Measurements from ENCODE around the gene RNF39. TPM values are rescaled to one million over a fixed set of nuclear protein-coding genes. Genes with fewer than 3 reads are reported as not detected.

RNF39 gene
- total and polyA plus RNA-seq, 2 of the 4 experiments (the other 2 are of a cell fraction), result not detected

GRCh38 chr6:30043744-30044143, 31.8 kb downstream of the RNF39 start:
- Histone ChIP-seq H3K9ac (ENCODE audit: low read depth, low read length) (no peak overlapping the region), H2AFZ (replicated peaks; ENCODE audit: low read length, poor library complexity) (no peak overlapping the region), H3K27ac (ENCODE audit: insufficient read depth, low read length) (no peak overlapping the region), H3K27me3 (ENCODE audit: control insufficient read depth, insufficient read depth, low read length) (no peaks in the 10 kb centered on the region), H2AK9ac (replicated peaks; ENCODE audit: low read depth, low read length, poor library complexity) (no peak overlapping the region), H3K9me1 (ENCODE audit: insufficient read depth, low read length) (peaks cover 8% of the 10 kb centered on the region), H2BK5ac (ENCODE audit: low read depth, low read length, poor library complexity, severe bottlenecking) (no peak overlapping the region), H3K4me2 (ENCODE audit: low read depth, low read length) (no peak overlapping the region), H2AK5ac (ENCODE audit: low read depth, low read length) (no peak overlapping the region), H2BK20ac (ENCODE audit: low read depth, low read length) (no peak overlapping the region), H3K36me3 (ENCODE audit: control insufficient read depth, insufficient read depth, low read length) (no peaks in the 10 kb centered on the region), H3K14ac (replicated peaks; ENCODE audit: low read depth, low read length) (no peak overlapping the region), H3K4me3 (ENCODE audit: insufficient read depth, low read depth, low read length) (no peak overlapping the region), H3K23ac (ENCODE audit: low read depth, low read length) (no peak overlapping the region), H4K91ac (ENCODE audit: insufficient read depth, low read depth, low read length) (no peak overlapping the region), H3K9me3 (ENCODE audit: control insufficient read depth, insufficient read depth, low read length) (no peaks in the 10 kb centered on the region), H3K56ac (ENCODE audit: extremely low read depth, insufficient read depth, low read length) (no peak overlapping the region), H2BK15ac (ENCODE audit: low read depth, low read length) (no peak overlapping the region), H4K5ac (ENCODE audit: low read depth, low read length) (no peak overlapping the region), H3K18ac (ENCODE audit: low read depth, low read length) (no peak overlapping the region), H4K20me1 (ENCODE audit: insufficient read depth, low read length) (no peaks in the 10 kb centered on the region; the same call in 1 of the 2 replicates), H3K79me1 (ENCODE audit: low read depth in 1 of 2, low read length in 2 of 2) (no peaks in the 10 kb centered on the region; a peak in 1 of 4 replicates), H3K4me1 (ENCODE audit: control insufficient read depth, insufficient read depth, low read length) (peaks cover 6% of the 10 kb centered on the region), H3K4ac (ENCODE audit: low read depth, low read length) (no peak overlapping the region), H4K8ac (ENCODE audit: low read depth in 2 of 2, low read length in 2 of 2) (no peak overlapping the region), H2BK120ac (ENCODE audit: low read depth, low read length) (no peak overlapping the region)
- ChIA-PET POLR2A (ENCODE audit: unreplicated experiment) (no interaction called here), CTCF (no interaction called here)
- dilution Hi-C loops (cut with HindIII; ENCODE audit: low sequenced_read_pairs, unreplicated experiment), result no loop called here
- WGBS, 2 experiments (ENCODE audit: extremely low coverage in 2 of 2, insufficient read length in 1 of 2), result 100% methylated on average over 1 of the region's 2 CpGs; no CpG with 5 or more reads in 1 of the 2 experiments
- TF ChIP-seq ELK1 (IDR thresholded peaks at IDR 0.05; ENCODE audit: borderline replicate concordance, low read depth, low read length) (no peak), MXI1 (IDR thresholded peaks at IDR 0.05; ENCODE audit: borderline replicate concordance, low read depth, low read length) (no peak), RAD21 (IDR thresholded peaks at IDR 0.05; ENCODE audit: low read length) (no peak), RFX5 (IDR thresholded peaks at IDR 0.05; ENCODE audit: low read depth, low read length) (no peak), BHLHE40 (IDR thresholded peaks at IDR 0.05; ENCODE audit: low read depth, low read length) (no peak), NFE2L2 (IDR thresholded peaks at IDR 0.05; ENCODE audit: low read depth, low read length) (no peak), MAZ (IDR thresholded peaks at IDR 0.05; ENCODE audit: borderline replicate concordance, low read depth, low read length) (no peak), FOS (IDR thresholded peaks at IDR 0.05; ENCODE audit: low read depth, low read length) (no peak), SMC3 (IDR thresholded peaks at IDR 0.05; ENCODE audit: low read depth, low read length) (no peak), RCOR1 (IDR thresholded peaks at IDR 0.05; ENCODE audit: insufficient replicate concordance, low read length) (no peak), POLR2A (IDR thresholded peaks at IDR 0.05; ENCODE audit: low read depth, low read length) (no peak), CHD1 (IDR thresholded peaks at IDR 0.05; ENCODE audit: low read depth, low read length) (no peak), MAFK (IDR thresholded peaks at IDR 0.05; ENCODE audit: low read depth, low read length) (no peak)
- TF ChIP-seq, protein P1, sequence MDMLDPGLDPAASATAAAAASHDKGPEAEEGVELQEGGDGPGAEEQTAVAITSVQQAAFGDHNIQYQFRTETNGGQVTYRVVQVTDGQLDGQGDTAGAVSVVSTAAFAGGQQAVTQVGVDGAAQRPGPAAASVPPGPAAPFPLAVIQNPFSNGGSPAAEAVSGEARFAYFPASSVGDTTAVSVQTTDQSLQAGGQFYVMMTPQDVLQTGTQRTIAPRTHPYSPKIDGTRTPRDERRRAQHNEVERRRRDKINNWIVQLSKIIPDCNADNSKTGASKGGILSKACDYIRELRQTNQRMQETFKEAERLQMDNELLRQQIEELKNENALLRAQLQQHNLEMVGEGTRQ (IDR thresholded peaks at IDR 0.05; ENCODE audit: low read depth, low read length), result no peak
- TF ChIP-seq, protein P2, sequence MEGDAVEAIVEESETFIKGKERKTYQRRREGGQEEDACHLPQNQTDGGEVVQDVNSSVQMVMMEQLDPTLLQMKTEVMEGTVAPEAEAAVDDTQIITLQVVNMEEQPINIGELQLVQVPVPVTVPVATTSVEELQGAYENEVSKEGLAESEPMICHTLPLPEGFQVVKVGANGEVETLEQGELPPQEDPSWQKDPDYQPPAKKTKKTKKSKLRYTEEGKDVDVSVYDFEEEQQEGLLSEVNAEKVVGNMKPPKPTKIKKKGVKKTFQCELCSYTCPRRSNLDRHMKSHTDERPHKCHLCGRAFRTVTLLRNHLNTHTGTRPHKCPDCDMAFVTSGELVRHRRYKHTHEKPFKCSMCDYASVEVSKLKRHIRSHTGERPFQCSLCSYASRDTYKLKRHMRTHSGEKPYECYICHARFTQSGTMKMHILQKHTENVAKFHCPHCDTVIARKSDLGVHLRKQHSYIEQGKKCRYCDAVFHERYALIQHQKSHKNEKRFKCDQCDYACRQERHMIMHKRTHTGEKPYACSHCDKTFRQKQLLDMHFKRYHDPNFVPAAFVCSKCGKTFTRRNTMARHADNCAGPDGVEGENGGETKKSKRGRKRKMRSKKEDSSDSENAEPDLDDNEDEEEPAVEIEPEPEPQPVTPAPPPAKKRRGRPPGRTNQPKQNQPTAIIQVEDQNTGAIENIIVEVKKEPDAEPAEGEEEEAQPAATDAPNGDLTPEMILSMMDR (conservative IDR thresholded peaks at IDR 0.05; ENCODE audit: low read depth, low read length), result no peak
- in situ Hi-C loops (cut with MboI; ENCODE audit: low sequenced_read_pairs), result no loop called here
- no peak for ATAC-seq (ENCODE audit: low read depth)
- no TSS peak for BruUV-seq (replicated peaks)
- DNase-seq, result no peak
- intact Hi-C loops (cut with micrococcal nuclease), result no loop called here
